IMR-90 (cell line): ENCODE data around the gene CDH23. TPM values are rescaled to one million over a fixed set of nuclear protein-coding genes. Genes with fewer than 3 reads are reported as not detected.

Experiments used
- ATAC-seq: fragments of 200-7000 bp; cut with Tn5 transposase; 2 replicates; pipeline ENCODE4 v1.9.1; 2020; ENCODE audit warnings: low read depth, mild to moderate bottlenecking, moderate library complexity
- BruUV-seq: library from RNA; stranded (reverse); fragments of 400-500 nt; replicated peaks from 2 replicates; lab custom pipeline; 2021; lab: Mats Ljungman, UMichigan
- CTCF ChIA-PET: fragments of 300-600 bp; formaldehyde crosslinking; extraction: SDS; loops from one replicate; lab custom pipeline; 2021; ENCODE audit warnings: antibody characterized with exemption; lab: Yijun Ruan, JAX
- POLR2A ChIA-PET: fragments of 300-600 bp; sonication (Branson Sonifier 250); formaldehyde crosslinking; loops from one replicate; lab custom pipeline; 2022; ENCODE audit warnings: antibody characterized with exemption; ENCODE audit not compliant: unreplicated experiment; lab: Charles Lee
- DNase-seq: peaks from one replicate; pipeline ENCODE4 v3.0.0; 2013
- H2AFZ ChIP-seq: replicated peaks from 2 replicates; pipeline ENCODE3; 2013; ENCODE audit warnings: low read length, mild to moderate bottlenecking; ENCODE audit not compliant: poor library complexity
- H2AK5ac ChIP-seq: 2 replicates; pipeline ENCODE4 v1.6.1; 2013; ENCODE audit warnings: low read depth, low read length, inconsistent platforms
- H2AK9ac ChIP-seq: replicated peaks from 2 replicates; pipeline ENCODE3; 2013; ENCODE audit warnings: mild to moderate bottlenecking, low read depth, low read length, moderate library complexity; ENCODE audit not compliant: poor library complexity
- H2BK120ac ChIP-seq: 2 replicates; pipeline ENCODE4 v1.6.1; 2013; ENCODE audit warnings: low read depth, low read length, inconsistent platforms
- H2BK15ac ChIP-seq: 3 replicates; pipeline ENCODE4 v1.6.1; 2013; ENCODE audit warnings: low read depth, low read length, inconsistent platforms
- H2BK20ac ChIP-seq: 2 replicates; pipeline ENCODE4 v1.6.1; 2013; ENCODE audit warnings: low read depth, mild to moderate bottlenecking, inconsistent platforms, low read length, moderate library complexity
- H2BK5ac ChIP-seq: 2 replicates; pipeline ENCODE4 v1.6.1; 2013; ENCODE audit warnings: mild to moderate bottlenecking, low read depth, low read length, inconsistent platforms; ENCODE audit not compliant: poor library complexity, severe bottlenecking
- H3K14ac ChIP-seq: replicated peaks from 2 replicates; pipeline ENCODE4 v1.6.1; 2013; ENCODE audit warnings: low read depth, low read length, inconsistent platforms
- H3K18ac ChIP-seq: 2 replicates; pipeline ENCODE4 v1.6.1; 2013; ENCODE audit warnings: low read depth, low read length, control low read depth
- H3K23ac ChIP-seq: 2 replicates; pipeline ENCODE4 v1.6.1; 2013; ENCODE audit warnings: low read depth, low read length, inconsistent platforms
- H3K27ac ChIP-seq: 2 replicates; pipeline ENCODE4 v1.5.1; 2013; ENCODE audit warnings: mild to moderate bottlenecking, control low read depth, low read length; ENCODE audit not compliant: insufficient read depth
- H3K27me3 ChIP-seq: 2 replicates; pipeline ENCODE4 v1.6.1; 2013; ENCODE audit warnings: low read length; ENCODE audit not compliant: control insufficient read depth, insufficient read depth
- H3K36me3 ChIP-seq: 2 replicates; pipeline ENCODE4 v1.6.1; 2013; ENCODE audit warnings: low read length, mixed read lengths; ENCODE audit not compliant: control insufficient read depth, insufficient read depth
- H3K4ac ChIP-seq: 2 replicates; pipeline ENCODE4 v1.6.1; 2013; ENCODE audit warnings: low read depth, low read length, inconsistent platforms
- H3K4me1 ChIP-seq: 2 replicates; pipeline ENCODE4 v1.6.1; 2013; ENCODE audit warnings: low read length, mixed read lengths; ENCODE audit not compliant: control insufficient read depth, insufficient read depth
- H3K4me2 ChIP-seq: 2 replicates; pipeline ENCODE4 v1.6.1; 2013; ENCODE audit warnings: low read depth, mild to moderate bottlenecking, control low read depth, low read length, moderate library complexity
- H3K4me3 ChIP-seq: 2 replicates; pipeline ENCODE4 v1.5.1; 2013; ENCODE audit warnings: low read depth, mild to moderate bottlenecking, control low read depth, low read length, moderate library complexity; ENCODE audit not compliant: insufficient read depth
- H3K56ac ChIP-seq: 2 replicates; pipeline ENCODE4 v1.6.1; 2013; ENCODE audit warnings: low read length, inconsistent platforms; ENCODE audit not compliant: insufficient read depth; ENCODE audit errors: extremely low read depth
- H3K79me1 ChIP-seq, 2 experiments: 2 replicates each; pipeline ENCODE4 v1.6.1; 2013; ENCODE audit warnings: low read length in 2 of 2, inconsistent platforms in 1 of 2, low read depth in 1 of 2
- H3K9ac ChIP-seq: 2 replicates; pipeline ENCODE4 v1.6.1; 2013; ENCODE audit warnings: low read depth, low read length, control low read depth
- H3K9me1 ChIP-seq: 2 replicates; pipeline ENCODE4 v1.6.1; 2013; ENCODE audit warnings: low read length, inconsistent platforms; ENCODE audit not compliant: insufficient read depth
- H3K9me3 ChIP-seq: 2 replicates; pipeline ENCODE4 v1.6.1; 2013; ENCODE audit warnings: low read length; ENCODE audit not compliant: control insufficient read depth, insufficient read depth
- H4K20me1 ChIP-seq: 2 replicates; pipeline ENCODE4 v1.6.1; 2013; ENCODE audit warnings: low read length, inconsistent platforms; ENCODE audit not compliant: insufficient read depth
- H4K5ac ChIP-seq: 2 replicates; pipeline ENCODE4 v1.6.1; 2013; ENCODE audit warnings: mild to moderate bottlenecking, low read depth, low read length, control low read depth
- H4K8ac ChIP-seq, 2 experiments: 2 replicates each; pipeline ENCODE4 v1.6.1; 2013; ENCODE audit warnings: low read depth in 2 of 2, low read length in 2 of 2, control low read depth in 1 of 2, inconsistent platforms in 1 of 2
- H4K91ac ChIP-seq: 2 replicates; pipeline ENCODE4 v1.6.1; 2013; ENCODE audit warnings: low read depth, low read length, inconsistent platforms; ENCODE audit not compliant: insufficient read depth
- BHLHE40 ChIP-seq: fragments of 150-350 bp; IDR thresholded peaks from 2 replicates; pipeline ENCODE4 v1.6.1; 2016; ENCODE audit warnings: mild to moderate bottlenecking, low read depth, low read length
- CEBPB ChIP-seq: IDR thresholded peaks from 2 replicates; pipeline ENCODE4 v1.6.1; 2012; ENCODE audit warnings: low read depth, low read length, improper control_type of control experiment
- CHD1 ChIP-seq: IDR thresholded peaks from 2 replicates; pipeline ENCODE4 v1.6.1; 2012; ENCODE audit warnings: low read depth, low read length, improper control_type of control experiment
- ELK1 ChIP-seq: fragments of 150-350 bp; IDR thresholded peaks from 2 replicates; pipeline ENCODE4 v1.6.1; 2016; ENCODE audit warnings: low read depth, mild to moderate bottlenecking, low read length, moderate library complexity, borderline replicate concordance
- FOS ChIP-seq: fragments of 150-350 bp; IDR thresholded peaks from 2 replicates; pipeline ENCODE4 v1.6.1; 2016; ENCODE audit warnings: low read depth, low read length
- MAFK ChIP-seq: IDR thresholded peaks from 2 replicates; pipeline ENCODE4 v1.6.1; 2012; ENCODE audit warnings: low read depth, low read length, improper control_type of control experiment
- MAZ ChIP-seq: IDR thresholded peaks from 2 replicates; pipeline ENCODE4 v1.6.1; 2012; ENCODE audit warnings: low read depth, mild to moderate bottlenecking, low read length, improper control_type of control experiment, moderate library complexity, borderline replicate concordance
- MXI1 ChIP-seq: IDR thresholded peaks from 2 replicates; pipeline ENCODE4 v1.6.1; 2012; ENCODE audit warnings: low read depth, mild to moderate bottlenecking, low read length, moderate library complexity, borderline replicate concordance
- NFE2L2 ChIP-seq: fragments of 150-350 bp; IDR thresholded peaks from 2 replicates; pipeline ENCODE4 v1.6.1; 2016; ENCODE audit warnings: low read depth, mild to moderate bottlenecking, low read length
- POLR2A ChIP-seq: IDR thresholded peaks from 2 replicates; pipeline ENCODE4 v1.6.1; 2012; ENCODE audit warnings: mild to moderate bottlenecking, low read depth, low read length
- RAD21 ChIP-seq: IDR thresholded peaks from 2 replicates; pipeline ENCODE4 v1.6.1; 2012; ENCODE audit warnings: low read length, improper control_type of control experiment
- RCOR1 ChIP-seq: IDR thresholded peaks from 2 replicates; pipeline ENCODE4 v1.6.1; 2012; ENCODE audit warnings: mild to moderate bottlenecking, low read length, improper control_type of control experiment; ENCODE audit not compliant: insufficient replicate concordance
- RFX5 ChIP-seq: IDR thresholded peaks from 2 replicates; pipeline ENCODE4 v1.8.0; 2012; ENCODE audit warnings: low read depth, mild to moderate bottlenecking, low read length, moderate library complexity
- SMC3 ChIP-seq: fragments of 150-350 bp; IDR thresholded peaks from 2 replicates; pipeline ENCODE4 v1.6.1; 2016; ENCODE audit warnings: low read depth, mild to moderate bottlenecking, antibody characterized with exemption, low read length, moderate library complexity
- WGBS, 2 experiments: methylation state at CpG; one replicate each; pipeline versions ENCODE4 v1.1.5 to v1.1.7; 2013; ENCODE audit warnings: missing lambda C conversion rate in 2 of 2; ENCODE audit not compliant: insufficient read length in 1 of 2; ENCODE audit errors: extremely low coverage in 2 of 2; 5-methylcytosine and 5-hydroxymethylcytosine counted together
- dilution Hi-C: fragments of 300-500 bp; cut with HindIII; formaldehyde crosslinking; loops from one replicate; pipeline ENCODE4 v1.14.3; 2018; ENCODE audit warnings: low sequenced_read_pairs; ENCODE audit not compliant: unreplicated experiment
- in situ Hi-C: fragments of 300-500 bp; cut with MboI; formaldehyde crosslinking; loops from 3 replicates; pipeline ENCODE4 v1.14.3; 2019; ENCODE audit warnings: low sequenced_read_pairs, inconsistent platforms, mixed read lengths
- intact Hi-C: fragments of 100-400 bp; cut with micrococcal nuclease; formaldehyde crosslinking; loops from 2 replicates; pipeline ENCODE4 v1.10.0; 2022
- polyA plus RNA-seq, 3 experiments: library from polyadenylated mRNA; depleted of rRNA; stranded (reverse); fragments of >200 nt; gene quantifications; 2 replicates each; pipeline ENCODE4 v1.2.3, GENCODE V29; 2012; ENCODE audit warnings: low replicate concordance in 1 of 3
- total RNA-seq: library from RNA; depleted of rRNA; stranded (reverse); fragments of >200 nt; gene quantifications from 2 replicates; pipeline ENCODE4 v1.2.3, GENCODE V29; 2012
- TF ChIP-seq, protein P1 (sequence below): conservative IDR thresholded peaks from 2 replicates; pipeline ENCODE4 v1.5.1; 2012; ENCODE audit warnings: mild to moderate bottlenecking, low read depth, low read length, improper control_type of control experiment
- TF ChIP-seq, protein P2 (sequence below): fragments of 150-350 bp; IDR thresholded peaks from 2 replicates; pipeline ENCODE4 v1.6.1; 2017; ENCODE audit warnings: mild to moderate bottlenecking, antibody characterized with exemption, low read length, low read depth

CDH23 gene
- total and polyA plus RNA-seq, 2 of the 4 experiments (the other 2 are of a cell fraction), result under 0.01 to 0.03 TPM

GRCh38 chr10:71603150-71603549, 206.4 kb downstream of the CDH23 start:
- Histone ChIP-seq H3K18ac (no peak overlapping the region), H4K91ac (no peak overlapping the region), H4K5ac (no peak overlapping the region), H3K79me1 (no peaks in the 10 kb centered on the region), H2BK15ac (no peak overlapping the region), H2BK120ac (no peak overlapping the region), H3K4me1 (no peaks in the 10 kb centered on the region), H3K36me3 (no peaks in the 10 kb centered on the region), H4K20me1 (no peaks in the 10 kb centered on the region), H3K9me3 (no peaks in the 10 kb centered on the region), H3K27ac (no peak overlapping the region), H3K56ac (no peak overlapping the region), H3K27me3 (peaks cover 22% of the 10 kb centered on the region; the same call in 1 of the 2 replicates), H3K4me3 (no peak overlapping the region), H3K9ac (no peak overlapping the region), H3K14ac (no peak overlapping the region), H2AFZ (no peak overlapping the region), H3K4ac (no peak overlapping the region), H4K8ac (no peak overlapping the region), H2BK5ac (no peak overlapping the region), H3K4me2 (no peak overlapping the region), H2BK20ac (no peak overlapping the region), H3K23ac (no peak overlapping the region), H2AK5ac (no peak overlapping the region), H3K9me1 (no peaks in the 10 kb centered on the region), H2AK9ac (no peak overlapping the region)
- BruUV-seq, result no TSS peak
- CTCF ChIA-PET, result no interaction called here
- ATAC-seq (no peak), DNase-seq (no peak)
- intact Hi-C loops (no loop called here), in situ Hi-C loops (loop anchor here (10.0 kb wide), 1 partner anchor 288 kb away; the partner anchor contains the start of gene SLC29A3), dilution Hi-C loops (no loop called here)
- no CpG with 5 or more reads among the region's 7 CpGs for WGBS, 2 experiments
- TF ChIP-seq RFX5 (no peak), ELK1 (no peak), BHLHE40 (no peak), POLR2A (no peak), CHD1 (no peak), RAD21 (no peak), RCOR1 (no peak), SMC3 (no peak), MAFK (no peak), CEBPB (no peak), MAZ (no peak), MXI1 (no peak), FOS (no peak), NFE2L2 (no peak)
- TF ChIP-seq, protein P1, sequence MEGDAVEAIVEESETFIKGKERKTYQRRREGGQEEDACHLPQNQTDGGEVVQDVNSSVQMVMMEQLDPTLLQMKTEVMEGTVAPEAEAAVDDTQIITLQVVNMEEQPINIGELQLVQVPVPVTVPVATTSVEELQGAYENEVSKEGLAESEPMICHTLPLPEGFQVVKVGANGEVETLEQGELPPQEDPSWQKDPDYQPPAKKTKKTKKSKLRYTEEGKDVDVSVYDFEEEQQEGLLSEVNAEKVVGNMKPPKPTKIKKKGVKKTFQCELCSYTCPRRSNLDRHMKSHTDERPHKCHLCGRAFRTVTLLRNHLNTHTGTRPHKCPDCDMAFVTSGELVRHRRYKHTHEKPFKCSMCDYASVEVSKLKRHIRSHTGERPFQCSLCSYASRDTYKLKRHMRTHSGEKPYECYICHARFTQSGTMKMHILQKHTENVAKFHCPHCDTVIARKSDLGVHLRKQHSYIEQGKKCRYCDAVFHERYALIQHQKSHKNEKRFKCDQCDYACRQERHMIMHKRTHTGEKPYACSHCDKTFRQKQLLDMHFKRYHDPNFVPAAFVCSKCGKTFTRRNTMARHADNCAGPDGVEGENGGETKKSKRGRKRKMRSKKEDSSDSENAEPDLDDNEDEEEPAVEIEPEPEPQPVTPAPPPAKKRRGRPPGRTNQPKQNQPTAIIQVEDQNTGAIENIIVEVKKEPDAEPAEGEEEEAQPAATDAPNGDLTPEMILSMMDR, result no peak
- TF ChIP-seq, protein P2, sequence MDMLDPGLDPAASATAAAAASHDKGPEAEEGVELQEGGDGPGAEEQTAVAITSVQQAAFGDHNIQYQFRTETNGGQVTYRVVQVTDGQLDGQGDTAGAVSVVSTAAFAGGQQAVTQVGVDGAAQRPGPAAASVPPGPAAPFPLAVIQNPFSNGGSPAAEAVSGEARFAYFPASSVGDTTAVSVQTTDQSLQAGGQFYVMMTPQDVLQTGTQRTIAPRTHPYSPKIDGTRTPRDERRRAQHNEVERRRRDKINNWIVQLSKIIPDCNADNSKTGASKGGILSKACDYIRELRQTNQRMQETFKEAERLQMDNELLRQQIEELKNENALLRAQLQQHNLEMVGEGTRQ, result no peak
- POLR2A ChIA-PET, result no interaction called here
